ENCODE results near the gene VMP1. TPM values are rescaled to one million over a fixed set of nuclear protein-coding genes. Genes with fewer than 3 reads are reported as not detected.

VMP1 gene
- total and polyA plus RNA-seq, 2 donors (not counting 1 experiment from before 2014, with no cell fraction given), result 20.4 to 83.5 TPM

DNA sequence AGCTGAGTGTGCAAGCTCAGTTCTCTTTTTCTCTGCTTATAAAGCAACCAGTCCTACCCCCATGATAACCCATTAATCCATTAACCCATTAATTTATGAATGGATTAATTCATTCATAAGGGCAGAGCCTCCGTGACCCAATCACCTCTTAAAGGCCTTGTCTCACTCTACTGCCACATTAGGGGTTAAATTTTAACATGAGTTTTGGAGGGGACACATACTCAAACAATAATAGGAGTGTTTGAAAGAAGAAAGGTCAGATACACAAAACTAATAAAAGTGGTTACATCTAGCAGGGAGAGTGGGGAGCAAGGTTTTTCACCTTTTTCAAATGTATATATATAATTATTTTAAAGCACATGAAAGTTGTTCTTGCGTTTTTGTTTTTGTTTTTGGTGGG is 6.8 kb downstream of the VMP1 start:
- intact Hi-C loops (cut with micrococcal nuclease), result no loop called here
- Histone ChIP-seq H3K9ac (ENCODE audit: low read length) (no peak overlapping the region), H3K4me2 (replicated peaks; ENCODE audit: low read depth, low read length, poor library complexity, severe bottlenecking) (no peak overlapping the region), H3K4me1 (ENCODE audit: control insufficient read depth in 2 of 2, insufficient read depth in 2 of 2, low read length in 2 of 2) (no peaks in the 10 kb centered on the region), H3K27ac (ENCODE audit: low read length in 2 of 2) (no peak overlapping the region), H3K9me3 (ENCODE audit: control extremely low read depth in 1 of 3, control insufficient read depth in 2 of 3, insufficient read depth in 1 of 3, low read length in 2 of 3) (no peaks in the 10 kb centered on the region), H4K20me1 (ENCODE audit: control insufficient read depth, insufficient read depth, low read length, poor library complexity, severe bottlenecking) (peaks cover 8% of the 10 kb centered on the region), H3K27me3 (replicated peaks in 1 of 4; ENCODE audit: control extremely low read depth in 1 of 4, control insufficient read depth in 3 of 4, insufficient read depth in 4 of 4, low read length in 3 of 4) (no peaks in the 10 kb centered on the region), H3K36me3 (replicated peaks in 1 of 2; ENCODE audit: control extremely low read depth in 1 of 2, control insufficient read depth in 1 of 2, extremely low read depth in 1 of 2, insufficient read depth in 2 of 2, low read length in 1 of 2) (no peaks in the 10 kb centered on the region), H2AFZ (ENCODE audit: insufficient read depth, low read depth, low read length, poor library complexity, severe bottlenecking) (no peak overlapping the region), H3K79me2 (ENCODE audit: control insufficient read depth, insufficient read depth, low read length) (peaks cover 84% of the 10 kb centered on the region), H3K4me3 (ENCODE audit: control extremely low read depth in 1 of 5, extremely low read depth in 1 of 5, insufficient read depth in 1 of 5, low read depth in 2 of 5, low read length in 4 of 5) (no peak overlapping the region)
- Mint-ChIP-seq H3K4me3 (no peak overlapping the region), H3K27me3 (no peaks in the 10 kb centered on the region), H3K9me3 (ENCODE audit: insufficient read depth) (no peaks in the 10 kb centered on the region), H3K4me1 (peaks cover 22% of the 10 kb centered on the region), H3K27ac (no peak overlapping the region)
- ATAC-seq (ENCODE audit: low read depth) (no peak), DNase-seq (no peak)
- TF ChIP-seq EZH2 (IDR thresholded peaks at IDR 0.05; ENCODE audit: borderline replicate concordance, insufficient read depth, low read depth, low read length, poor library complexity, severe bottlenecking), result no peak
- TF ChIP-seq, protein P1, sequence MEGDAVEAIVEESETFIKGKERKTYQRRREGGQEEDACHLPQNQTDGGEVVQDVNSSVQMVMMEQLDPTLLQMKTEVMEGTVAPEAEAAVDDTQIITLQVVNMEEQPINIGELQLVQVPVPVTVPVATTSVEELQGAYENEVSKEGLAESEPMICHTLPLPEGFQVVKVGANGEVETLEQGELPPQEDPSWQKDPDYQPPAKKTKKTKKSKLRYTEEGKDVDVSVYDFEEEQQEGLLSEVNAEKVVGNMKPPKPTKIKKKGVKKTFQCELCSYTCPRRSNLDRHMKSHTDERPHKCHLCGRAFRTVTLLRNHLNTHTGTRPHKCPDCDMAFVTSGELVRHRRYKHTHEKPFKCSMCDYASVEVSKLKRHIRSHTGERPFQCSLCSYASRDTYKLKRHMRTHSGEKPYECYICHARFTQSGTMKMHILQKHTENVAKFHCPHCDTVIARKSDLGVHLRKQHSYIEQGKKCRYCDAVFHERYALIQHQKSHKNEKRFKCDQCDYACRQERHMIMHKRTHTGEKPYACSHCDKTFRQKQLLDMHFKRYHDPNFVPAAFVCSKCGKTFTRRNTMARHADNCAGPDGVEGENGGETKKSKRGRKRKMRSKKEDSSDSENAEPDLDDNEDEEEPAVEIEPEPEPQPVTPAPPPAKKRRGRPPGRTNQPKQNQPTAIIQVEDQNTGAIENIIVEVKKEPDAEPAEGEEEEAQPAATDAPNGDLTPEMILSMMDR (IDR thresholded peaks at IDR 0.05), result no peak
- ChIA-PET CTCF (interaction anchor here (0.7 kb wide), 1 partner anchor 127 kb away, joined by 3 read pairs; no protein-coding TSS in a partner anchor), POLR2A (no interaction called here)
- no CpG with 5 or more reads among the region's 2 CpGs for WGBS (ENCODE audit: insufficient coverage)

DNA sequence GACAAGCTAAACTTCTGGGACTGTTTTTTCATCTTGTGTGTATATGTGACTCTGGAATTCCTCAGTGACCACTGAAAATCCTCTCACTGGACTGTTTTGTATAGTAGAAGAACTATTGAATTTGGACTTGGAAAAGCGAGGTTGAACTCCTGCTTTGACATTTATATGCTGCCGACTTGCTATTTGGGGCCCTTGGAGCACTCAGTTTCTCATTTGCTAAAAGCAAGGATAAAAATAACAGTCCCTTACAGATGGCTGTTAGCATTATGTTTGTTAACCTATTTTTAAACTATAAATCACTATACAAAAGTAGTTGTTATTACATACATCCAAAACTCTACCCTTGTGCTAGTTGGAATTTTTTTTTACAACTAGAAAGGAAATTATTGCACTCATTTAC is 9.0 kb downstream of the VMP1 start:
- H3K9me3 Mint-ChIP-seq (ENCODE audit: insufficient read depth), result no peaks in the 10 kb centered on the region
- Histone ChIP-seq H3K36me3 (replicated peaks in 1 of 2; ENCODE audit: control extremely low read depth in 1 of 2, control insufficient read depth in 1 of 2, extremely low read depth in 1 of 2, insufficient read depth in 2 of 2, low read length in 1 of 2) (no peaks in the 10 kb centered on the region), H3K4me1 (ENCODE audit: control insufficient read depth in 2 of 2, insufficient read depth in 2 of 2, low read length in 2 of 2) (no peaks in the 10 kb centered on the region), H3K27me3 (replicated peaks in 1 of 4; ENCODE audit: control extremely low read depth in 1 of 4, control insufficient read depth in 3 of 4, insufficient read depth in 4 of 4, low read length in 3 of 4) (no peaks in the 10 kb centered on the region), H4K20me1 (ENCODE audit: control insufficient read depth, insufficient read depth, low read length, poor library complexity, severe bottlenecking) (peaks cover 8% of the 10 kb centered on the region), H3K9ac (ENCODE audit: low read length) (no peak overlapping the region), H3K79me2 (ENCODE audit: control insufficient read depth, insufficient read depth, low read length) (peaks cover 89% of the 10 kb centered on the region), H2AFZ (ENCODE audit: insufficient read depth, low read depth, low read length, poor library complexity, severe bottlenecking) (no peak overlapping the region), H3K4me2 (replicated peaks; ENCODE audit: low read depth, low read length, poor library complexity, severe bottlenecking) (no peak overlapping the region), H3K9me3 (ENCODE audit: control extremely low read depth in 1 of 3, control insufficient read depth in 2 of 3, insufficient read depth in 1 of 3, low read length in 2 of 3) (no peaks in the 10 kb centered on the region), H3K4me3 (ENCODE audit: control extremely low read depth in 1 of 5, extremely low read depth in 1 of 5, insufficient read depth in 1 of 5, low read depth in 2 of 5, low read length in 4 of 5) (no peak overlapping the region), H3K27ac (ENCODE audit: low read length in 2 of 2) (no peak overlapping the region)
- ATAC-seq (ENCODE audit: low read depth) (no peak), DNase-seq (no peak)
- ChIA-PET POLR2A (no interaction called here), CTCF (no interaction called here)
- 100% methylated on average over 1 of the region's 2 CpGs for WGBS (ENCODE audit: insufficient coverage)
- no peaks in the 10 kb centered on the region for H3K27me3 Mint-ChIP-seq
- intact Hi-C loops (cut with micrococcal nuclease), result no loop called here
- peaks cover 16% of the 10 kb centered on the region for H3K4me1 Mint-ChIP-seq
- H3K27ac Mint-ChIP-seq, result no peak overlapping the region
- no peak overlapping the region for H3K4me3 Mint-ChIP-seq
- TF ChIP-seq EZH2 (IDR thresholded peaks at IDR 0.05; ENCODE audit: borderline replicate concordance, insufficient read depth, low read depth, low read length, poor library complexity, severe bottlenecking), result no peak
- TF ChIP-seq, protein P1 (IDR thresholded peaks at IDR 0.05), result no peak

All from B cell (primary cell).